Measurements from ENCODE around the gene ALG10B.

The ALG10B gene

GRCh38 chr12:38279756-38280155 lies 36.8 kb upstream of the ALG10B start:
- H3K79me2 ChIP-seq (ENCODE audit: control insufficient read depth, low read length): no peaks in the 10 kb centered on the region

GRCh38 chr12:38282886-38283285 lies 33.7 kb upstream of the ALG10B start:
- Histone ChIP-seq H3K36me3 (ENCODE audit: control insufficient read depth, low read length) (no peaks in the 10 kb centered on the region), H3K4me1 (ENCODE audit: control insufficient read depth, low read length) (no peaks in the 10 kb centered on the region), H3K4me2 (ENCODE audit: low read length) (no peak overlapping the region), H3K27ac (ENCODE audit: low read depth, low read length) (no peak overlapping the region), H3K9me3 (ENCODE audit: control insufficient read depth, insufficient read depth, low read length) (no peaks in the 10 kb centered on the region), H3K27me3 (ENCODE audit: control insufficient read depth, low read length) (no peaks in the 10 kb centered on the region), H4K20me1 (ENCODE audit: control insufficient read depth, insufficient read depth, low read depth, low read length) (no peaks in the 10 kb centered on the region), H3K9me2 (replicated peaks; ENCODE audit: control insufficient read depth, low read length) (no peaks in the 10 kb centered on the region), H3K79me2 (ENCODE audit: control insufficient read depth, low read length) (no peaks in the 10 kb centered on the region), H3F3A (ENCODE audit: control insufficient read depth, insufficient read depth) (no peaks in the 10 kb centered on the region), H3K4me3 (ENCODE audit: low read length) (no peak overlapping the region)
- TF ChIP-seq EZH2phosphoT487 (IDR thresholded peaks at IDR 0.05; ENCODE audit: borderline replicate concordance, low read length): no peak
- TF ChIP-seq CTCF (IDR thresholded peaks at IDR 0.05; ENCODE audit: low read depth, low read length, poor library complexity, severe bottlenecking): no peak

More at GRCh38 chr12:38279756-38280155, 36.8 kb upstream of the ALG10B start:
- no peaks in the 10 kb centered on the region for H3K9me3 ChIP-seq (ENCODE audit: control insufficient read depth, insufficient read depth, low read length)
- H3K4me1 ChIP-seq (ENCODE audit: control insufficient read depth, low read length): no peaks in the 10 kb centered on the region
- H3K4me3 ChIP-seq (ENCODE audit: low read length): no peak overlapping the region
- TF ChIP-seq CTCF (IDR thresholded peaks at IDR 0.05; ENCODE audit: low read depth, low read length, poor library complexity, severe bottlenecking) (no peak), EZH2phosphoT487 (IDR thresholded peaks at IDR 0.05; ENCODE audit: borderline replicate concordance, low read length) (no peak)
- H3K27me3 ChIP-seq (ENCODE audit: control insufficient read depth, low read length): no peaks in the 10 kb centered on the region
- no peaks in the 10 kb centered on the region for H4K20me1 ChIP-seq (ENCODE audit: control insufficient read depth, insufficient read depth, low read depth, low read length)
- H3K4me2 ChIP-seq (ENCODE audit: low read length): no peak overlapping the region
- H3K36me3 ChIP-seq (ENCODE audit: control insufficient read depth, low read length): no peaks in the 10 kb centered on the region
- no peaks in the 10 kb centered on the region for H3F3A ChIP-seq (ENCODE audit: control insufficient read depth, insufficient read depth)
- H3K9me2 ChIP-seq (replicated peaks; ENCODE audit: control insufficient read depth, low read length): no peaks in the 10 kb centered on the region
- no peak overlapping the region for H3K27ac ChIP-seq (ENCODE audit: low read depth, low read length)

GRCh38 chr12:38289396-38289795 lies 27.2 kb upstream of the ALG10B start:
- H3K4me1 ChIP-seq (ENCODE audit: control insufficient read depth, low read length): no peaks in the 10 kb centered on the region
- no peaks in the 10 kb centered on the region for H3K9me3 ChIP-seq (ENCODE audit: control insufficient read depth, insufficient read depth, low read length)
- H3K36me3 ChIP-seq (ENCODE audit: control insufficient read depth, low read length): no peaks in the 10 kb centered on the region
- no peak overlapping the region for H3K4me2 ChIP-seq (ENCODE audit: low read length)
- H4K20me1 ChIP-seq (ENCODE audit: control insufficient read depth, insufficient read depth, low read depth, low read length): no peaks in the 10 kb centered on the region
- no peaks in the 10 kb centered on the region for H3F3A ChIP-seq (ENCODE audit: control insufficient read depth, insufficient read depth)
- no peaks in the 10 kb centered on the region for H3K79me2 ChIP-seq (ENCODE audit: control insufficient read depth, low read length)
- H3K9me2 ChIP-seq (replicated peaks; ENCODE audit: control insufficient read depth, low read length): no peaks in the 10 kb centered on the region
- H3K4me3 ChIP-seq (ENCODE audit: low read length): no peak overlapping the region
- TF ChIP-seq CTCF (IDR thresholded peaks at IDR 0.05; ENCODE audit: low read depth, low read length, poor library complexity, severe bottlenecking) (no peak), EZH2phosphoT487 (IDR thresholded peaks at IDR 0.05; ENCODE audit: borderline replicate concordance, low read length) (no peak)
- H3K27ac ChIP-seq (ENCODE audit: low read depth, low read length): no peak overlapping the region
- H3K27me3 ChIP-seq (ENCODE audit: control insufficient read depth, low read length): no peaks in the 10 kb centered on the region

- H3K9me3 ChIP-seq (ENCODE audit: control insufficient read depth, insufficient read depth, low read length): no peaks in the 10 kb centered on the region; the same call in 1 of the 2 replicates
- no peaks in the 10 kb centered on the region for H3K36me3 ChIP-seq (ENCODE audit: control insufficient read depth, low read length)
Observed at GRCh38 chr12:38291160-38291559, 25.4 kb upstream of the ALG10B start.

More at GRCh38 chr12:38291160-38291559, 25.4 kb upstream of the ALG10B start:
- H3K4me1 ChIP-seq (ENCODE audit: control insufficient read depth, low read length): no peaks in the 10 kb centered on the region
- H3K4me3 ChIP-seq (ENCODE audit: low read length): no peak overlapping the region
- no peak overlapping the region for H3K4me2 ChIP-seq (ENCODE audit: low read length)
- no peaks in the 10 kb centered on the region for H3K9me2 ChIP-seq (replicated peaks; ENCODE audit: control insufficient read depth, low read length)
- H4K20me1 ChIP-seq (ENCODE audit: control insufficient read depth, insufficient read depth, low read depth, low read length): no peaks in the 10 kb centered on the region
- H3K27ac ChIP-seq (ENCODE audit: low read depth, low read length): no peak overlapping the region
- TF ChIP-seq EZH2phosphoT487 (IDR thresholded peaks at IDR 0.05; ENCODE audit: borderline replicate concordance, low read length) (no peak), CTCF (IDR thresholded peaks at IDR 0.05; ENCODE audit: low read depth, low read length, poor library complexity, severe bottlenecking) (no peak)
- H3F3A ChIP-seq (ENCODE audit: control insufficient read depth, insufficient read depth): no peaks in the 10 kb centered on the region
- no peaks in the 10 kb centered on the region for H3K27me3 ChIP-seq (ENCODE audit: control insufficient read depth, low read length)
- H3K79me2 ChIP-seq (ENCODE audit: control insufficient read depth, low read length): no peaks in the 10 kb centered on the region

All from DOHH2 (cell line).